Fibroblast of the aortic adventitia (primary cell): ENCODE measurements around the gene DEPDC7. TPM values are rescaled to one million over a fixed set of nuclear protein-coding genes. Genes with fewer than 3 reads are reported as not detected.
A peak's percentile ranks its signal among the peaks of the same experiment; 100 is the strongest.
"Not testable (repeated sequence)": the region's sequence is repeated elsewhere in the genome, so short reads cannot be mapped to it uniquely, and the experiment has no call there.

Experiments
- DNase-seq: peaks from one replicate; pipeline ENCODE4 v3.0.0-alpha.2; 2010; ENCODE audit warnings: low read depth
- H3K4me3 ChIP-seq: 2 replicates; pipeline ENCODE4 v1.5.1; 2011; ENCODE audit warnings: low read depth, mild to moderate bottlenecking, control low read depth, low read length, moderate library complexity
- total RNA-seq: library from RNA; depleted of rRNA; stranded (reverse); fragments of >200 nt; gene quantifications from 2 replicates; pipeline ENCODE4 v1.2.3, GENCODE V29; 2012; ENCODE audit warnings: low replicate concordance
- TF ChIP-seq, protein P1 (sequence below): IDR thresholded peaks from 2 replicates; pipeline ENCODE4 v1.5.1; 2011; ENCODE audit warnings: mild to moderate bottlenecking, low read length, control low read depth, inconsistent platforms; ENCODE audit not compliant: insufficient read depth

The DEPDC7 gene
- total RNA-seq, 1 donor = 9.9 TPM

DNA sequence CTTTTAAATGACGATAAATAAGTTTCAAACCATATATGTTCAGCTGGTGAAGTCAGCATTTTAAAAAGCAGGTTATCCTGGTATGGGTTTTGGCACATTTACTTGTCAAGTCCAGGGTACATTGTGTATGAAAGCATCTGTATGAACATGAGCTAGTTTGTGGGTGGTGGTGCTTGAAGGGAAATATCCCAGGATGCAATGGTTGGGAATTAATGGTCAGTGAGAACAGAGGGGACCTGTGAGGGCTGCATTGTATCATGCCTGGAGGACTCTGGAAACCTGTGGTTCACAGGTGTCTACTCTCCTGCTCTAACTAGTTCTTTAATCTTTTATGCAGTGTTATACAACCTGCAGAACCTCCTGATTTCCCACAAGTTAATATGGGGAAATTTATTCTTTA lies 5.8 kb downstream of the DEPDC7 start:
- no peak overlapping the region for H3K4me3 ChIP-seq
- DNase-seq = no peak
- TF ChIP-seq, protein P1, sequence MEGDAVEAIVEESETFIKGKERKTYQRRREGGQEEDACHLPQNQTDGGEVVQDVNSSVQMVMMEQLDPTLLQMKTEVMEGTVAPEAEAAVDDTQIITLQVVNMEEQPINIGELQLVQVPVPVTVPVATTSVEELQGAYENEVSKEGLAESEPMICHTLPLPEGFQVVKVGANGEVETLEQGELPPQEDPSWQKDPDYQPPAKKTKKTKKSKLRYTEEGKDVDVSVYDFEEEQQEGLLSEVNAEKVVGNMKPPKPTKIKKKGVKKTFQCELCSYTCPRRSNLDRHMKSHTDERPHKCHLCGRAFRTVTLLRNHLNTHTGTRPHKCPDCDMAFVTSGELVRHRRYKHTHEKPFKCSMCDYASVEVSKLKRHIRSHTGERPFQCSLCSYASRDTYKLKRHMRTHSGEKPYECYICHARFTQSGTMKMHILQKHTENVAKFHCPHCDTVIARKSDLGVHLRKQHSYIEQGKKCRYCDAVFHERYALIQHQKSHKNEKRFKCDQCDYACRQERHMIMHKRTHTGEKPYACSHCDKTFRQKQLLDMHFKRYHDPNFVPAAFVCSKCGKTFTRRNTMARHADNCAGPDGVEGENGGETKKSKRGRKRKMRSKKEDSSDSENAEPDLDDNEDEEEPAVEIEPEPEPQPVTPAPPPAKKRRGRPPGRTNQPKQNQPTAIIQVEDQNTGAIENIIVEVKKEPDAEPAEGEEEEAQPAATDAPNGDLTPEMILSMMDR = no peak

DNA sequence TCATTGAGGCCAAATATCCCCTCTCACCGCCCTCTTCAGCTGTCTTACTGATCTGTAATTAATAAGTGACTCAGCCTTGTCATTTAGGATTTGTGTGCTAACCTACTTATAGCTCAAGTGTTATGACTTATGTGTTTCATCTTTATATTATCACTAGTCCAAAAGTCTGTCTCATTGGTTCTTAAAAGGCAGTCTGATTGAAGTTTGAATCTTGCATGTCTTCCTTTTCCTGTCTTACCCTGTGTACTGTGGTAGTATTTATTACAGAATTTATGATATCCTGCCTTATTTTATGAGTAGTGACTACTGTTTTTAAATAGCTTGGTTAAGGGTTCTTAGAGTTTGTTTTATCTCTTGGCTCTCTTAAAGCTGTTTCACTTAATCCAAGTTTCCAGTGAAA lies 6.3 kb downstream of the DEPDC7 start:
- TF ChIP-seq, protein P1 = no peak
- no peak for DNase-seq
- H3K4me3 ChIP-seq = no peak overlapping the region

DNA sequence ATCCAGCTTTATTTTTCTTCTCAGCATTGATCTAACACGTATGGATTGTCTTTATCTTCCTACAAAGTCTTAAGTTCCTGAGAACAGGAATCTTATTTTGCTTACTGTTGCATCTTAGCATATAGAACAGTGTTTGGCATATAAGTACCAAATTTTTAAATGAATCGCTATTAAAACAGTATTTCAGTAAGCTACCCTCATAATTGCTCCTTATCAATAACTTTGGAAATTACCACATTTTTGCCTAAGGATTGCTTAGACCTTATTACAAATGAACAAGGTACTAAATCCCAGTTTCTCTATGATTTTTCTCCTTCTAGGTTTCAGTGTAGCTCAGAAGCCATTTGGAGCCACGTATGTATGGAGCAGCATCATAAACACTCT lies 9.7 kb downstream of the DEPDC7 start:
- H3K4me3 ChIP-seq = no peak overlapping the region
- DNase-seq = no peak
- TF ChIP-seq, protein P1 = no peak

DNA sequence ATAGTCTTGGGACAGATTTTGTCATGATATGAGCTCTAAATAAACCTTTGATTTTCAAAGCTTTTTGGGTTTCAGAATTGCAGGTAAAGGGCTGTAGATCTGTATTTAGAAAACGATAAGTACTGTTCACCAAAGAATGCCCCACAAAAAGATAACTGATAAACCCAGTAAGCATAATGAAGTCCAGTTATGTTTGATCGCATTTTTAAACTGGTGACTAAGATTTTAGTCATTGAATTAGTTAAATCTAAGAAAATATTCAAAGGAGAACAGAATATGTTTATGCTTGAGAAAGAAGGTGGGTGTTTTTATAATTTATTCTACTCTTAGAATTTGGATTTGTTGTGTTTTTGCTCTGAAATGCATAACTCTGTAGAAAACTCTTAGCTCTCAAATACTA lies 11.6 kb downstream of the DEPDC7 start:
- H3K4me3 ChIP-seq = no peak overlapping the region
- no peak for DNase-seq
- TF ChIP-seq, protein P1 = no peak

DNA sequence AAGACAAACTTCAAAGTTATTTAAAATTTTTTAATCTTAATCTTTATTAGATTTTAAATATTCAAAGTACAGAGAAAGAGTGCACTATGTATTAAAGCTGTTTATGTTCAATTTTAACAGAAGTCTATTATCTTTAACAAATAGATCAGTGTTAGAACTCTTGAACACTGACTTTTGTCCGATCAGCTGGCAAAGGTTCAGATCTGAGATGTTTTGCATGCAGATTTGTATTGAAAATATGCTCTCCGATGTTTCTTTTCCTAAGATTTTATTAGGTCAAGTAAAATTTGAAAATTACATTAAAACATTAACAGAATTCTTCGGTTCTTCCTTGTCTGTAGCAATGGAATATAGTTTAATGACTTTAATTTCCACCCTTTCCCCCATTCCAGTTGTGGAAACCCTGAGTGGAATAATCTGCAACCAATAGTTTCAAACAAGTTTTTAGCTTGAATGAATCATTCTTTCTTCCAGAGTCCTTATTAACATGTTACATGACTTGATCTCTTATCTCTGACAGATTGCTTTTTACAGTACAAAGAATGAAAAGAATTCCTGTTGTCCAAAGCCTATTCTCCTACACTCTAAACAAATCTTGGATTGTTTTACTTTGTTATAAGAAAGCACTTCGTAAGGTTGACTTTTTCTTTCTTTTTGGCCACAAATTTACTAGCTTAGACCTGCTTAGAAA lies 12.3 kb downstream of the DEPDC7 start:
- no peak overlapping the region for H3K4me3 ChIP-seq
- DNase-seq = peak; percentile 77

DNA sequence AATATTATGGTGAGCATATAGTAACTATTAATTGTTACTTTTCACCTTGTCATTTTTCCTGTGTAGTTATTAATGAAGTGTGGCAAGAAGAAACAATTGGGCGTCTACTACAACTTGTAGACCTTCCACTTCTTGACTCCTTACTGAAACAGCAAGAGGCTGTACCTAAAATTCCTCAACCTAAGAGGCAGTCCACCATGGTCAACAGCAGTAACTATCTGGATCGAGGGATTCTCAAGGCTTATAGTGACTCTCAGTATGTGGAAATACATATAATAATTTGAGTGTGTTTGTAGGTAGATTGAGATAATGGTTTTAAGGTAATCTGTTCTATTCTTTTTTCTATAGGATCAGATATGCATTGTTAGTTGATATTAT lies 12.8 kb downstream of the DEPDC7 start:
- no peak for DNase-seq
- H3K4me3 ChIP-seq = no peak overlapping the region
- TF ChIP-seq, protein P1 = no peak

More for the DNA sequence above, 12.3 kb downstream of the DEPDC7 start:
- TF ChIP-seq, protein P1 = no peak

DNA sequence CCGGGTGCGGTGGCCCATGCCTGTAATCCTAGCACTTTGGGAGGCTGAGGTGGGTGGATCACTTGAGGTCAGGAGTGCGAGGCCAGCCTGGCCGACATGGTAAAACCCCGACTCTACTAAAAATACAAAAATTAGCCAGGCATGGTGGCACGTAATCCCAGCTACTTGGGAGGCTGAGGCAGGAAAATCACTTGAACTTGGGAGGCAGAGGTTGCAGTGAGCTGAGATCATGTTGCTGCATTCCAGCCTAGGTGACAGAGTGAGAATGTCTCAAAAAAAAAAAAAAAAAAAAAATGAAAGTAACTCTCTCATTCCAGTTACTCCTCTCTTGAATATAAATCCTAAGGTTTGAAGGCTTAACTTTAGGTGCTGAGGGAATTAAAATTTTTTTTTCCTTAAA lies 13.5 kb downstream of the DEPDC7 start:
- not testable (repeated sequence) for DNase-seq, H3K4me3 ChIP-seq
